ENCODE data around the gene C19orf67. TPM values are rescaled to one million over a fixed set of nuclear protein-coding genes. Genes with fewer than 3 reads are reported as not detected.

The C19orf67 gene
- total and polyA plus RNA-seq, 2 of the 13 experiments (the other 11 are each of a cell fraction or from before 2014, with no cell fraction given) = 0.11 to 0.32 TPM

- Histone ChIP-seq H3K9me3 (ENCODE audit: low read length) (no peaks in the 10 kb centered on the region), H3K4me3 (replicated peaks in 1 of 3; ENCODE audit: insufficient read depth in 1 of 3, low read depth in 2 of 3, low read length in 3 of 3) (peak within 1 kb of the TSS; percentile 52 to 73 (median 58)), H3K79me2 (ENCODE audit: insufficient read depth, low read length) (no peaks in the 10 kb centered on the region), H3K4me1 (ENCODE audit: insufficient read depth, low read length) (peaks cover 45% of the 10 kb centered on the region), H4K20me1 (ENCODE audit: insufficient read depth, low read length) (no peaks in the 10 kb centered on the region), H2AFZ (ENCODE audit: low read length) (no peak within 1 kb of the TSS), H3K27me3 (ENCODE audit: control insufficient read depth in 1 of 2, insufficient read depth in 2 of 2, low read length in 2 of 2) (no peaks in the 10 kb centered on the region), H3K36me3 (replicated peaks in 1 of 2; ENCODE audit: control insufficient read depth in 1 of 2, insufficient read depth in 2 of 2, low read length in 2 of 2) (no peaks in the 10 kb centered on the region), H3K27ac (ENCODE audit: extremely low read length, insufficient read depth, low read length) (peak within 1 kb of the TSS; percentile 81), H3K4me2 (ENCODE audit: low read depth, low read length) (peak within 1 kb of the TSS; percentile 86), H3K9ac (ENCODE audit: insufficient read depth, low read depth, low read length) (peak within 1 kb of the TSS; percentile 65)
- POLR2A ChIA-PET = interaction anchor here (1.1 to 5.7 kb wide), 2 partner anchors 10 to 178 kb away, joined by 3 to 62 read pairs; partner anchors contain the start of gene MISP3
- in situ Hi-C loops (cut with HindIII; ENCODE audit: extremely low pct_ligation_motif_present, low pct_unique_long_range_greater_than_20kb) (loop anchor here (25.0 kb wide), 1 partner anchor 300 kb away; the partner anchor contains the start of genes C19orf53 and MRI1), intact Hi-C loops (cut with micrococcal nuclease; ENCODE audit: unreplicated experiment) (no loop called here)
- no TSS peak for BruUV-seq (replicated peaks)
- ATAC-seq (peak; percentile 26), FAIRE-seq (no peak), DNase-seq (ENCODE audit: low spot score) (no peak)
- CTCF ChIA-PET (ENCODE audit: low intra/inter-chr PET ratio, low total read pairs) = interaction anchor here (0.6 kb wide), 1 partner anchor 12 kb away, joined by 3 read pairs; no protein-coding TSS in a partner anchor
- WGBS (ENCODE audit: low lambda C conversion rate) = 28% methylated on average over 8 of the region's 19 CpGs
- TF ChIP-seq HDAC1 (CRISPR knock-in tag; IDR thresholded peaks at IDR 0.05) (0 out of 2 replicates have a peak, but pooled peaks have one; percentile 1), IKZF5 (CRISPR knock-in tag; IDR thresholded peaks at IDR 0.05) (no peak), MED13 (CRISPR knock-in tag; IDR thresholded peaks at IDR 0.05) (no peak), ZNF512B (CRISPR knock-in tag; IDR thresholded peaks at IDR 0.05; ENCODE audit: borderline replicate concordance) (0 out of 2 replicates have a peak, but pooled peaks have one; percentile 53), NR2F2 (IDR thresholded peaks at IDR 0.05; ENCODE audit: borderline replicate concordance, low read depth) (peak; percentile 7; the same call in 1 of the 2 replicates), PCBP1 (IDR thresholded peaks at IDR 0.05; ENCODE audit: borderline replicate concordance, low read depth, low read length) (0 out of 2 replicates have a peak, but pooled peaks have one; percentile 17), SUZ12 (IDR thresholded peaks at IDR 0.05; ENCODE audit: low read depth, low read length) (no peak), ZNF703 (CRISPR knock-in tag; IDR thresholded peaks at IDR 0.05; ENCODE audit: borderline replicate concordance) (no peak), JUN (CRISPR knock-in tag; IDR thresholded peaks at IDR 0.05) (no peak), ZNF3 (CRISPR knock-in tag; IDR thresholded peaks at IDR 0.05) (0 out of 2 replicates have a peak, but pooled peaks have one; percentile 43), MXD4 (CRISPR knock-in tag; IDR thresholded peaks at IDR 0.05) (0 out of 2 replicates have a peak, but pooled peaks have one; percentile 3), MYC (CRISPR knock-in tag; IDR thresholded peaks at IDR 0.05; ENCODE audit: borderline replicate concordance) (no peak; the same call in 1 of the 2 replicates), BATF2 (CRISPR knock-in tag; IDR thresholded peaks at IDR 0.05) (no peak), MEF2D (CRISPR knock-in tag; IDR thresholded peaks at IDR 0.05) (peak; percentile 53; the same call in 1 of the 2 replicates), SALL1 (CRISPR knock-in tag; IDR thresholded peaks at IDR 0.05) (peak; percentile 17)
Observed at GRCh38 chr19:14061751-14062557, 23.6 kb downstream of the C19orf67 start, which contains the start of gene PALM3. Gene PALM3 (minus strand): TSS chr19:14062076. CDS start chr19:14061980, 96 bp downstream.
